GM21619 (cell line): ENCODE measurements around the gene CCDC197.

Experiments
- ATAC-seq: cut with Tn5 transposase; IDR thresholded peaks from one replicate; pipeline ENCODE4 v1.9.1; 2021; ENCODE audit not compliant: unreplicated experiment

CCDC197 gene

DNA sequence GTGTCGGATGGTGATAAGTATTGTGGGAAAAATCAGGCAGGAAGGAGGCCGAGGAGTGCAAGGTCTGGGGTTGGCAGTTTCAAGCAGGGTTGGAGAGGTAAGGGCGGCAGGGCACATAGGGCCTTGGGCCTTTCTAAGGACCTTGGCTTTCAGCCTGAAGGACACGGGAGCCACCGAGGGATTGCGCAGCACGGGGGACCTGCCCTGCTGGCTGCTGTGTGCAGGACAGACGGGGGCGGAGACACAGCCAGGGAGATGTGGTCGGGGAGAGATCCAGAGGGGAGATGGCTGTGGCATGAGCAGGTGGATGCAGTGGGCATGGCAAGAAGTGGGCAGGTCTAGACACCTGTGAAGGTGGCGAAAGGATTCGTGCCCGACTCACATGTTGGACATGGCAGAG is 43.7 kb downstream of the CCDC197 start:
- ATAC-seq = no peak

DNA sequence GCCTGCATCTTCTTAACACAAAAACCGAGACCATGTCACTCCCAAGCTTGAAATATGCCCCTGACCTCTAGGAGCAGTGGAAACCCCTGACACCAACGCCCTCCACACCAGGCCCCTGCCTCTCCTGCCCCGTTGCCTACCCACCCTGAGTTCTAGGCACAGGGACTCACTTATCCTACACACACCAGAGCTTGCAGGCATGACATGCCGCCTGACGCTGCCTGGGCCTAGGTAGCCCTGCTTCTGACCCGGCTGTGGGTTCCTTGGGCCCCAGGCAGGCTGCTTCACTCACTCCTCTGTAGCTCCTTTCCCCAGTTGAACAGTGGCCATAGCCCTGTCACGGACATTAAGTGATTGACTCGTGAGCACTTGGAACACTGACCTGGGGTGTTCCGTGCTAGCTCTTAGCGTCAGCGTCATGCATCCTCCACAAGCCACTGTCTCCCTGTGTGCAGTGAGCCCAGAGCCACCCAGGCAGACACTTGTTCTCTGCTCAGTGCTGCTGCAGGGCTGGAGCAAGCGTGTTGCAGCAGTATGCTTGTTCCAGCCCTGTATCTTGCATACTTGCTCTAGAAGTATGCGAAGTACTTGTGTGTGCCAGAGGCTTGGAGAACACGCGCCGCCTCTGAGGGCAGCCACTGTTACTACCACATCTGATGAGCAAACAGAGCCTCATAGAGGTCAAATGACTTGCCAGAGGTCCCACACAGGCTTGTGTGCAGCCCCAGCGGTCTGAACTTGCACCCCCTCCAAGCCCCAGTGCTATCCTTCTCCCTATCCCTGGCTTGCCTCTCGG is 44.6 kb downstream of the CCDC197 start:
- ATAC-seq = no peak

DNA sequence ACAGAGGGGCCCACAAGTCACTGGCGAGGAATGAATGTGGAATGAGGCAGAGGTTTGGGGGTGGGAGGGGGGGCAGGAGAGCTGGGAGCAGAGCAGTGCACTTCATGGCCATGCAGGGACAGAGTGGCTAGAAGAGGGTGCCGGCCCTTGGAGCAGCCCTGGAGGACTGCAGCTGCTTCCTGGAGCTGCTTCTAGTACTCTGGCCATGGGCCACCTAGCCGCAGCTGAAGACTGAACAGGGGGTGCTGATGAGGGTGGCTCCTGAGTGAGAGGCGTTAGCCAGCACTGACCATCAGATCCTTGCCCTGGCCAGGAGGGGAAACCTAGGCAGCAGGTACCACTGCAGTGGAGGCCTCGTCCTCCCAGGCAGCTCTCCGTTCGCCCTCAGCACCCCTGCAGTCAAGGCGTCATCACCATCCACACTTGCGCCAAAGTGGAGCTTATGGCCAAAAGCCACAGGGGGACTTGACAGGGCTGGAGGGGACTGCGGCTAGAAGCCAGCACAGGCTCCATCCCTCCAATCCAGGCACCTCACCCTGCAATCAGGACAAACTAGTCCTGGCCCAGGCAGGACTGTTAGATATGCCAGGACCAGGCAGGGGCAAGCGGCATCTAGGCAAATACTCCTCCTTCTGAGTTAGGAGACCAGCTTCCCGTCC is 45.5 kb downstream of the CCDC197 start:
- no peak for ATAC-seq

DNA sequence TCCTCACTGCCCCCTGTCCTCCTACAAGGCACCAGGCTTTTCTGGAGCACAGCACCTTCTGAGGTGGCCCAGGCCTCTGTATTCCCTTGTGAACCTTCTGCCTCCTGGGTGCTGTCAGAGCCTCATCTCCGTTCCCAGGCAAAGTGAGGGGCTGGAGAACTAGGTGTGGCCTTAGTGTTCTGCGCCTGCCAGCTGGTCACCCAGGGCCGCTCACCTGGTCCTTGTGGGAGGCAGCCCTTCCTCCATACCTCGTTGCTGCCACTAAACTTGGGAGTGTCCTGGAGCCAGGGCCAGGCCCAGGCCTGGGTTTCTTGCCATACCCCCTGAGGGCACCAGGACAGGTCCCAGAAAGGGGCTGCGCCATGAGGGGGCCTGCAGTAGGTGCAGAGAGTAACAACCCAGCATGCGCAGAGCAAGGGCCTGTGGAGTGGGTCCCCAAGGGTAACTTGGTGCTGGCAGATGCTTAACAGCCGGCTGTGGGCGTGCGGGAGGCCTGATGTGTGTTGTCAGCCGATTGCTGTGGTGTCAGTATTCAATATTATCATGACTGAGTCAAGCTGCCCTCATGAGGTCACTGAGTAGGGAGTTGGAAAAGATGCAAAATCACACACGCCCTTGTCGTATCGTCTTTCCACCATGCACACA is 46.1 kb downstream of the CCDC197 start:
- no peak for ATAC-seq

DNA sequence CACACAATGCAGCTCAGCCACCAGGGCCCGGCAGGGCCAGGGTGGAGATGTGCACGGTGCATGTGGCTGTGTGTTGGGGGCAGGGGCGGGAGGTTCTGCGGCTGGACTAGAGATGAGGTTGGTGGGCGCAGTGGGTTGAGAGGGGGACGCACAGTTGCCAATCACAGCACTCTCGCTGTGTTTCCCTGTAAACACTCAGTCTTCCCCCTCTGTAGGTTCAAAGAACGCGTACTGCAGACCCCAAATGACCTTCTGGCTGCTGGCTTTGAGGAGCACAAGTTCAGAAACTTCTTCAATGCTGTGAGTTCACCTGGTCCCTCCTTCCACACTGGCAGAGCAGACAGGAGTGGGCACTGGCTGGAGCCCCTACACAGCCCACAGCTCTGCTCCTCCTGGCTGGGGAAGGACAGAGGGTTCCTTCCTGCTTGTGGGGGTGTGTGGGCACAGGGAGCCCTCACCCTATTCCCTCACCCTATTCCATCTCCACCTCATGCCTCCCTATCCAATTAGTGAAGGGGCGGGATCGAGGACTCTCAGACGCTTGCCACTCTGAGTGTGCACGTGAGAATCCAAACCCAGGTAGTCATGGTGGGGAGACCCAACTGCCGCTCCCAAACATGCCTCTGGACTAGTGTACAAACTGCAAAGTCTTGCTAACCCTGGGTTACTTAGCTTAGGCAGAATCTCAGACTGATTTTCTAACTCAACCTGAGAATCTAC is 46.8 kb downstream of the CCDC197 start:
- ATAC-seq = no peak

DNA sequence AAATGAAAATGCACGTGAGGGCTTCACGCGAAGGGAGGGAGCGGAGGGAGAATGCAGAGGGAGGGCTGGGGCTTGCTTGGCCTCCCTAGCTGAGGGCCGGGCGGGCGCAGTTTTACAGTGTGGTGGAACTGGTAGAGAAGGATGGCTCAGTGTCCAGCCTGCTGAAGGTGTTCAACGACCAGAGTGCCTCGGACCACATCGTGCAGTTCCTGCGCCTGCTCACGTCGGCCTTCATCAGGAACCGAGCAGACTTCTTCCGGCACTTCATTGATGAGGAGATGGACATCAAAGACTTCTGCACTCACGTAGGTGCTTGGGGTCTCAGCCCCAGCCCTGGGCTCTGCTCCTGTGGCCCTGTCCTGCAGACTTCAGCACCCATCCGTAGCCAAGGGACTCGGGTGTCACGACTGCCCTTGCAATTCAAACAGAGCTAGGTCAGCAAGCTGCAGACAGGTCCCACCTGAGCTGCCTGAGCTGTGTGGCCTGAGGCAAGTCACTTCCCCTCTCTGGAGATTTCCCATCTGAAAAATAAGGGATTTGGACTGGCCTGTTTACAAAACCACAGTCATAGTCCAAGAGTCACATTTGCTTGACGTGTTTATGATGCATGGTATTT is 47.5 kb downstream of the CCDC197 start:
- ATAC-seq = no peak

DNA sequence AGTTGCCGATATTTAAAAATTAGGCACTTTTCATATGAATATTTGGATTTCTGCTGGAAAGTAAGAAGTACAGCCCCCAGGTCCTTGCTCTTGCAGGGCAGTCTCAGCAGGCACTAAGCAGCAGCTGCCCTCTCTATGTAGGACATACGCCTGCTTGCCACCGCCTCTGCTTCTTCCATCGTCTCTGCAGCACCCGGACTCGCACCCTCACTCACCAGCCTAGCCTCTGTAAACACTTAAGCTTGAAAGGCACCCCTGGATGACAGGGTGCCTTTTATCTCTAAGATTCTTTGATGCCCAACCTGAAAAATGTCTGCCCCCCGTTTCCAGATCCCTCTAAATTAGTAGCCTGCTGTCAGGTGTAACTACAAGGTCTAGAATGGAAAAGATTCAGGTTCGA is 48.0 kb downstream of the CCDC197 start:
- no peak for ATAC-seq

DNA sequence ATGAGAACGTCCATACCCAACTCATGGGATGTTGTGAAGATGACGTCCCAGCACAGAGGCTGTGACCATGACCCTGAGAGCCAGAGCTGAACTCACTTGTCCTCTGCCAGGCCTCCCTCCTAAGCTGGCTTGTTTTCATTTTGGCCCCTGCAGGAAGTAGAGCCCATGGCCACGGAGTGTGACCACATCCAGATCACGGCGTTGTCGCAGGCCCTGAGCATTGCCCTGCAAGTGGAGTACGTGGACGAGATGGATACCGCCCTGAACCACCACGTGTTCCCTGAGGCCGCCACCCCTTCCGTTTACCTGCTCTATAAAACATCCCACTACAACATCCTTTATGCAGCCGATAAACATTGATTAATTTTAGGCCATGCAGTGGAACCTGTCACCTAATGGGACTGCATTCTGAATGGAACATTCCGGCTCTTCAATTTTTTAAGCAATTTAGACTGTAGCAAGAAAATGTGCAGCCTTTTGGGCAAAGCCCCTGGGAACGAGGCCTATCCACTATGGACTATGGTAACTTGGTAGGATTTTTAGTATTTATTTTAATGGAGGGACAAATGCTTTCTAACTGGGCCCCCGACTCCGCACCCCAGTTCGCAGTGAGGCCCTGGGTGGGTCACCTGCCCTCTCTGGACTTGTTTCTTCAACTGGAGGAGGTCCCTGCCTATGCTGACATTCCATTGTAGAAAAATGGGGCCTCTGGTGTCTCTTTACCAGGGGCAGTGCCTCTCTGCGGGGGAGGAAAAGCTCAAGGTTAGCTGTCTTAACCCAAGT is 48.7 kb downstream of the CCDC197 start:
- ATAC-seq = no peak

DNA sequence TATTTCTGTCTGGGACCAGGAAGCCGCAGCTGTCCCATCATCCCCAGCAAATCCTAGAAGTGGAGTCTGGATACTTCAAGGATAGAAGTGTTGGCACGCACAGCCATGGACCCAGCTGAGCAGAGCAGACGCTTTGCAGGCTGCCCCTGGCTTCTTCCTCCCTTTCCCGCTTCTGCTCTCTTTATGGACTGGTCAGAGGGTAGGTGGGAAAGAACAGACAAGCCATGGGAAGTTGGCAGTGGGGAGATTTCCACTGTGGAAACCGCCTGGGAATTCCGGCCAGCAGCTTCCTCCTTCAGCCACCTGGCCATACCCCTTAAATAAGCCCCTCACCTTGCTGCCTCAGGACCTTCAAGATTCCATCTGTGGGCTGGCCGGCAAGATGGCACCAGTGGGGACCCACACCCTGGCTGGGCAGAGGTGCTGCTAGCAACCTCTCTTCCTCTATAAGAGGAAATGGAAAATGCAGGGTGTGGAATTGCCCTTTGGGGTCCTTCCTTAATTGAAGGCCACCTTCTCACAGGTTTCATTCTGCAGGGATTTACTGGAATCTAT is 49.7 kb downstream of the CCDC197 start:
- ATAC-seq = no peak

DNA sequence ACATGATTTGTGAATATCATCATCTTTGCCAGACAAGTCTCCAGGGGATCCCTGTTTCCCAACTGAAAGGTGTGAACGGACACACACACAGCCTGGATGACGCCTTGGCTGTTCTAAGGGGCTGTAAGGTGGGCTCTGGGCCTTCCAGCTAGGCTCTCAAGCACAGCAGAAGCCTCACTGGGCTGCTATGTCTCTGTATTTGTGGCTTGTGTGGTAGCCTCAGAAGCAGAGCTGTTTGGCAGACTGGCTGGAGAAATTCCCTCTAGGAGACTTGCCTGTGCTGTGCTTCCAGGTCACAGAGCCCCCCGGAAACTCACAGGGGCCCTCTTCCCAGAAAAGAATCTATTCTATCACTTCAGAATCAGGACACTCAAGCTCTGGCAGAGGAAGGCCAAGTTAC is 50.5 kb downstream of the CCDC197 start:
- ATAC-seq = no peak

DNA sequence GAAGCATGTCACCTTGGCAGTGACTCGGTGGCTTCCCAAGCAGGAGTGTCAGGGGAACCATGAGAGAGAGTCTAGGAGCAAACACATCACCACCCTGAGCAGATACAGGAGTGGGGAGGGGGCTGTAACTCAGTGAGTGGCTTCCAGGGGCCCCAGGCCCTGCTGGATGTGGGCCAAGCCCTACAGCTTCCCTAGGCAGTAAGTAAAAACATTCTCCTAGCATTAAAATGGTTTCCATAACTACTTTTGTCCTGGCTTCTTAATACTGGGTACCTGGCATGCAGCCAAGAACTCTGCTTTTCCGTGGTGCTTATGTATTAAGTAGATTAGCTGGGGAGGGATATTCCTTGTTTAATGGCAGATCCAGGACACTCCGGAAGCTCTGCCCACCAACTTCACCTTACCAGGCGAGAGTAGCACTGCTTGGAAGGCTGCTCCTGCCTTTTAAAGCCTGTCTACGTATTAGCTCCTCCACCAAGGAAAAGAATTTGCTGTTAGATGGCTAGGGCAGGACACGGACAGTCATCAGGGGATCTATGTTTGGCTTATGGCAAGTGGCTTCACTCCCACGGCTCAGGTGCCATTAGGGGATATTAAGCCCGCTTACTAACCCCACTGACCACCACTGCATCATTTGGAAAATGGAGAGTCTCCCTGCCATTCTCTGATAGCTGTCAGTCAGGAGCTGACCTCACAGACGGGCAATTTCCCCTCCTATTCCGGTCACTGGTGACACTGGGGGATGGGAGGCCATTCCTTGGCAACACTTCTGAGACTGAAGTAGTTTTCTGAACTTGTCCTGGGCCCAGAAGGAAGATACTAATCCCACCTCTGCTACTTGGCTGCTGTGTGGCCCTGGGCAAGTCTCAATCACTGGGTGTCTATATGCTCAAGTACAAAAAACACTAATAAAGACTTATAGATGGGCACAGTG is 51.9 kb downstream of the CCDC197 start:
- ATAC-seq = no peak

DNA sequence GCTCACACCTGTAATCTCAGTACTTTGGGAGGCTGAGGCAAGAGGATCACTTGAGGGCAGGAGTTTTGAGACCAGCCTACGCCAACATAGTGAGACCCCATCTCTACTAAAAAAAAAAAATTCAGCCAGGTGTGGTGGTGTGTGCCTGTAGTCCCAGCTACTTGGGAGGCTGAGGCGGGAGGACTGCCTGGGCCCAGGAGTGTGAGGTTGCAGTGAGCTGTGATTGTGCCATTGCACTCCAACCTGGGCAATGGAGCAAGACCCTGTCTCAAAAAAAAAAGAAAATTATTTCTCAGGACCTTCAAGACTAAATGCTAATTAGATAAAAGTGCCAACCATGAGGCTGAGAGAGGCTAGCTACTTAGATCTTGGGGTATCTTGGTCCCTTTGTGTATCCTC is 52.5 kb downstream of the CCDC197 start:
- ATAC-seq = no peak

DNA sequence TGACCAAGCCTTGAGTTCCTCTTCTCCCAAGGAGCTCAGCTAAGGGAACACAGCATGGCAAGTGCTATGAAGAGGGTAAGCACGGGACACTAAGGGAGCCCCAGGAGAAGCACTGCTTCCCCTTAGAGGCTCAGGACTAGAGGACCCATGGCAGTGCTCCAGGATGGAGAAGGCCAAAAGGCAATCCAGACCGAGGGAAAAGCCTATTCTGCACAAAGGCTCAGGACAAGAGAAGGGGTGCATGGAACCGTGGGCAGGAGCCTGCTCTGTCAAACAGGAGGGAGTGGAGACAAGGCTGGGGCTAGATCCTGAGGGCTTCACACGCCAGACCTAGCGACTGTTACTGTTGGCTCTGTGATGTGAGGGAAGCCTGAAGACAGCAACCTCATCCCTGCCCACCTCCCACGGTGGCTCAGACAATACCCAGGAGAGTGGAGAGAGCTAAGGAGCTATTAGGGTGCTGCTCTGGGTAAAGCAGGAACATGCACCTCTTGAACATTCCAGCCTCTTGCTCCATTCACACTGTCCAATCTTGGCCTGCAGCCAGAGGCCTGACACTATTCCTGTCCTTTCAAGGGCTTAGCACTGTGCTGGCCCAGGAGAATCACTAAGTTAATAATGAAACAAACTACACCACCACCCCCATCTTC is 53.3 kb downstream of the CCDC197 start:
- ATAC-seq = no peak

DNA sequence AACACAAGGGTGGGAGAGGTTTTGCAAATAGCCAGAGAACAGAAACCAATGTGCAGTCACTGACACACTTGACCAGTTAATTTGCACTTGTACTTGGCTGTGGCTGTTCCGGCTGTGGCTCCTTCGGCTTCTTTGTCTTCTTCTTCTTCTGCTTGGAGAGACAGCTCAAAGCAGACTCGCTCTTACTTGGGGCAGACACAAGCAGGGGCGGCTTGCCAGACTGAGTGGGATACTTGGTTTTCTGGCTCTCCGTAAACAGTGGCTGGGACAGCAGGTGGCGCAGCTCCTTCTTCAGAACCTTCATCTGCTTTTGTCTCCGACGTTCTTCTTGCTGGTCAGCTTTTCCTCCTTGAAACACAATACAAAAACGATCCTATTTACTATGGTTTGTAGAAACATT is 54.0 kb downstream of the CCDC197 start:
- no peak for ATAC-seq

DNA sequence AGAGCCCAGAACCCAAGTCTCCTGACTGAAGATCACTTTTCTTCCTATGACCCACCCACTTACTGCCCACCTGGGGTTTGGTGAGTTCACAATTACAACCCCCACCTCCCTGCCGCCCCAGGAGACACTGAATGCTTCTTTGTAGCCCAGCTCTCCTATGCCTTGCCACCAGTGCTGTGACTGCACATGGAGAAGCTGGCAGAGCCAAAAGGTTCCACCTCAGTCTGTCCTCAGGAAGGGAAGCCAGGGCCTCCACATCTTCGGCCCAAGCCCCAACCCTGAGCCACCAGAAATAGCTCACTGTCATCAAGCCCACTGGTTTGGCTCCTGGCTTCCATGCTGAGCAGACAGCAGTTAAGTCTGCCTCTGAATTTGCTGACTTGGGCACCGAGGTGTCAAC is 54.7 kb downstream of the CCDC197 start:
- ATAC-seq = no peak

DNA sequence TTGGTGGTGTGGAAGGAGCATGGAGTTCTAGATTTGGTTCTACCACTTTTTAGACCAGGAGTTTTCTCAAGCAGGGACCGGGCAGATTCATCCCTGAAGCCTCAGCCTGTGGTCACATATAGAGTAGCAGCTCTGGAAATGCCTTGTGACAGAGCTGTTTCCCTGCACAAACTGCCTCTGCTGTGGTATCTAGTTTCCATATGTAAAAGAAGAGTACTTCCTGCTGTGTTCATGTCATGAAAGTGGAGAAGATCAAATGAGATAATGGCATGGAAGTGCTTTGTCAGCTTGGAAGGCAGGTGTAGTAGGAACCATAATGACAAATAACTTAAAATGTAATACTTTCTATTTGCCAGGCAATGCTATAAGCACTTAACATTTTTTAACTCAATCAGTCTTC is 55.1 kb downstream of the CCDC197 start:
- ATAC-seq = no peak

DNA sequence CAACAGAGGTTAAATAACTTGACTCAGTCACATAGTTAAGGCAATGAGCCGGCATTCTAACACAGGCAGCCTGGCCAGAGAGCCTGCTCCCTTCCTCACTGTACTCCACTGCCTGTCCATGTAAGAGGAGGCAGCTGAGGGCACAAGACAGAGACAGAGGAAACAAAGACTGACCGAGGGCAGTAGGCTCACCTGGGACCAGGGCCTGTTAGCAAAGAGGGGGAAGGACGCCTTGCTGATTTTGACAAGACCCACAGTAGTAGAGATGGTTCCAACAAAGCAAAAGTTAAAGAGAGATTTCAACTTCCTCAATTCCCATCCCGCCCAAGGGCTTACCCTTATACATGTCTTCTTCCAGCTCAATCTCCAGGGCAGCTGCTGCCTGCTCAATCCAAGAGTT is 55.6 kb downstream of the CCDC197 start:
- ATAC-seq = no peak

DNA sequence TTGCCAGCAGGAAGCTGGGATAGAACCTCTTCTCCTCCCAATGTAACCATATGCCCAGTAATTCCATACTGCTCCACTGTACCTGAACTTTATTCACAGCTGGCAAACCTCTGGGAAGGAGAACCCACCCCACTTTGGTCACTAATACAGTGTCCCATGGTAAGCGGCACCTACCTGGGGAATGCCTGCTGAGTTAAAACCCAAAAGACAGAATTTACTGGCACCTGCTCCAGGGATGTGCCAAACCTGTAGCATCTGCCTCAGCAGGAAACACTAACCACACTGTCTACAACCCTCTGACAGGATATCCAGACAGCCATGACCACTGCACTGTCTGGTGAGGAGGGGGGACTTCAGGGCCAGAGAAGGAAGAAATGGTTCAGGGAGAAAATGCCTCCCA is 57.3 kb downstream of the CCDC197 start:
- ATAC-seq = no peak

DNA sequence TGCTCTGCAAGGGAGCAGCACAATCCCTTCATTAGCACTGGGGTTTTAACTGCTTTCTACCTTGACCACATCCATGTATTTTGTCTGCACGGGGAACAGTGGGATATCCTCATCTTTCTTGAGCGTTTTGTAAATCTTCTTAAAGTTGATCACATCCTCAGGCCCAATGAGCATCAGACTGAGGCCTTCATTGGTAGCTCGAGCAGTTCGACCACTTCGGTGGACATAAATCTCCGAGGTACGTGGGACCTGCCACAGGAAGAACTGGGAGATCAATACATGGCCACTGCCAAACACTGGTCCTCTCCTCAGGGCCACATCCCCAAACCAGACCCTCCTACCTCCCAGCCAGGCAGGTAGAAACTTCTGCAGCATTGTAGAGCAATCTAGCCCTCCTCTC is 57.8 kb downstream of the CCDC197 start:
- ATAC-seq = no peak
